ENCODE results near the gene CERS4.
"Not testable (repeated sequence)": the region's sequence is repeated elsewhere in the genome, so short reads cannot be mapped to it uniquely, and the experiment has no call there.

The CERS4 gene

DNA sequence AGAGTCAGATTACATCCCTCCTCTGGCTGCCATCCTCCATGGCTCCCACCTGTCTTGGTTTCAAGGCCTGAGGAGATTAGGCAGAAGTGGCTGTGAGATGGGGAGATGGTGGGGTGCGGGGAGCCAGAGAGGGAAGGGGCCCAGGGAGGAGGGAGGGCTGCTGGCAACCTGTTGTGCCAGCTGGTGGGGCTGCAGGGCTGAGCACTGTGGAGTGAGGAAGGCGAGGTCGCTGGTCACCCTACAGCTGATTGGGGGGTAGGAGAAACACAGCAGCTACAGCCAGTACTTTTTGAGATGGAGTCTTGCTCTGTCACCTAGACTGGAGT, 50.7 kb downstream of the CERS4 start:
- Histone ChIP-seq H3K4me2 (ENCODE audit: low read length) (no peak overlapping the region), H3K4me1 (ENCODE audit: control insufficient read depth in 1 of 2, insufficient read depth in 2 of 2, low read length in 2 of 2) (no peaks in the 10 kb centered on the region), H3K18ac (ENCODE audit: low read length) (no peak overlapping the region), H3K14ac (ENCODE audit: low read length) (no peak overlapping the region), H3K36me3 (ENCODE audit: control insufficient read depth in 1 of 2, insufficient read depth in 2 of 2, low read length in 2 of 2) (peaks cover 3 to 7% of the 10 kb centered on the region in 2 experiments), H2AK5ac (ENCODE audit: low read length) (no peak overlapping the region), H2BK5ac (ENCODE audit: low read depth, low read length, poor library complexity) (no peak overlapping the region), H3K27me3 (ENCODE audit: insufficient read depth, low read length) (no peaks in the 10 kb centered on the region), H3K79me1 (ENCODE audit: low read length) (no peaks in the 10 kb centered on the region), H3K4me3 (ENCODE audit: low read depth, low read length) (no peak overlapping the region), H3K4ac (ENCODE audit: low read depth, low read length) (no peak overlapping the region), H3K9ac (ENCODE audit: low read length) (no peak overlapping the region), H2BK12ac (ENCODE audit: low read length) (no peak overlapping the region), H4K8ac (ENCODE audit: low read depth, low read length) (no peak overlapping the region), H2BK120ac (ENCODE audit: insufficient read depth, low read length, poor library complexity) (no peak overlapping the region), H4K12ac (ENCODE audit: low read depth, low read length) (no peak overlapping the region), H3K27ac (ENCODE audit: low read depth, low read length) (no peak overlapping the region), H2AFZ (ENCODE audit: insufficient read depth, low read length, poor library complexity) (no peak overlapping the region), H3K9me3 (ENCODE audit: insufficient read depth, low read depth, low read length) (no peaks in the 10 kb centered on the region), H3K79me2 (ENCODE audit: control insufficient read depth, insufficient read depth, low read length, poor library complexity) (no peaks in the 10 kb centered on the region), H3K23ac (ENCODE audit: low read length) (no peak overlapping the region), H4K91ac (ENCODE audit: low read depth, low read length) (no peak overlapping the region)
- WGBS (ENCODE audit: extremely low coverage, insufficient coverage, insufficient read length), result no CpG with 5 or more reads among the region's 3 CpGs
- DNase-seq, result no peak

DNA sequence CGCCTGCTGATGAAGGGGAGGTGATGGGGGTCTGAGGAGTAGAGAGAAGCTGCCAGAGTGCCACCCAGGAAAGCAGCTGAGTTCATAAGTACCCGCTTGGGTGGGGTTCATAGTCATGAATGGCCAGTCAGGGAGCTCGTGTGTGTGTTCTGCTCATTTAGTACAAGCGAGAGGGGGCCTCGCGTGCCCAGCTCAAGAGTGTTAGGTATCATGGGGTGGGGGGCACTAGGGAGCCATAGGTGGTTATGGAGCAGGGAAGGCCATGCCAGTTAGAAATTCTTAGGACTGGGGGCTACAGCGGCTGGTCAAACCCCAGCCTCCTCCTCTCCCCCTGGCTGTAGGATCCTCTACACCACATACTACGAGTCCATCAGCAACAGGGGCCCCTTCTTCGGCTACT, 52.2 kb downstream of the CERS4 start:
- Histone ChIP-seq H4K91ac (ENCODE audit: low read depth, low read length) (no peak overlapping the region), H3K27ac (ENCODE audit: low read depth, low read length) (no peak overlapping the region), H3K27me3 (ENCODE audit: insufficient read depth, low read length) (no peaks in the 10 kb centered on the region), H2BK120ac (ENCODE audit: insufficient read depth, low read length, poor library complexity) (no peak overlapping the region), H2BK12ac (ENCODE audit: low read length) (no peak overlapping the region), H2AFZ (ENCODE audit: insufficient read depth, low read length, poor library complexity) (no peak overlapping the region), H4K12ac (ENCODE audit: low read depth, low read length) (no peak overlapping the region), H3K36me3 (ENCODE audit: control insufficient read depth in 1 of 2, insufficient read depth in 2 of 2, low read length in 2 of 2) (peaks cover 2% of the 10 kb centered on the region in 2 experiments), H3K14ac (ENCODE audit: low read length) (no peak overlapping the region), H3K18ac (ENCODE audit: low read length) (no peak overlapping the region), H2BK5ac (ENCODE audit: low read depth, low read length, poor library complexity) (no peak overlapping the region), H3K4ac (ENCODE audit: low read depth, low read length) (no peak overlapping the region), H3K79me1 (ENCODE audit: low read length) (no peaks in the 10 kb centered on the region), H3K23ac (ENCODE audit: low read length) (no peak overlapping the region), H3K4me3 (ENCODE audit: low read depth, low read length) (no peak overlapping the region), H3K9ac (ENCODE audit: low read length) (no peak overlapping the region), H3K79me2 (ENCODE audit: control insufficient read depth, insufficient read depth, low read length, poor library complexity) (no peaks in the 10 kb centered on the region), H2AK5ac (ENCODE audit: low read length) (no peak overlapping the region), H4K8ac (ENCODE audit: low read depth, low read length) (no peak overlapping the region), H3K4me2 (ENCODE audit: low read length) (no peak overlapping the region), H3K4me1 (ENCODE audit: control insufficient read depth in 1 of 2, insufficient read depth in 2 of 2, low read length in 2 of 2) (no peaks in the 10 kb centered on the region), H3K9me3 (ENCODE audit: insufficient read depth, low read depth, low read length) (no peaks in the 10 kb centered on the region)
- no peak for DNase-seq
- WGBS (ENCODE audit: extremely low coverage, insufficient coverage, insufficient read length), result no CpG with 5 or more reads among the region's 9 CpGs

DNA sequence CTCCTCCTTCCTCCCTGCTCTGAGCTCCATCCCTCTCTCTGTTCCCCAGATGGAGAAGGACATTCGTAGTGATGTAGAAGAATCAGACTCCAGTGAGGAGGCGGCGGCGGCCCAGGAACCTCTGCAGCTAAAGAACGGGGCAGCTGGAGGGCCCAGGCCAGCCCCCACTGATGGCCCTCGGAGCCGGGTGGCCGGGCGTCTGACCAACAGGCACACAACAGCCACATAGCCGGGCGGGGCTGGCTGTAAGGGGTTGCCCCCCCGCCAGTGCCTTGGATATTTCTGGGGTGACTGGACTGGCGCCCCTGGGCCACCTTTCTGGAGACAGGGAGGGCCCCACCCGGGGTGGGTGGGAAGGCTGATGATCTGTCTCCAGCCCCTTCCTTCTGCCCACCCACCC, 52.7 kb downstream of the CERS4 start:
- Histone ChIP-seq H2AFZ (ENCODE audit: insufficient read depth, low read length, poor library complexity) (no peak overlapping the region), H2BK120ac (ENCODE audit: insufficient read depth, low read length, poor library complexity) (no peak overlapping the region), H3K27ac (ENCODE audit: low read depth, low read length) (no peak overlapping the region), H3K9me3 (ENCODE audit: insufficient read depth, low read depth, low read length) (no peaks in the 10 kb centered on the region), H4K8ac (ENCODE audit: low read depth, low read length) (no peak overlapping the region), H2BK5ac (ENCODE audit: low read depth, low read length, poor library complexity) (no peak overlapping the region), H3K36me3 (ENCODE audit: control insufficient read depth in 1 of 2, insufficient read depth in 2 of 2, low read length in 2 of 2) (no peaks in the 10 kb centered on the region), H2AK5ac (ENCODE audit: low read length) (no peak overlapping the region), H3K14ac (ENCODE audit: low read length) (no peak overlapping the region), H3K9ac (ENCODE audit: low read length) (no peak overlapping the region), H2BK12ac (ENCODE audit: low read length) (no peak overlapping the region), H4K12ac (ENCODE audit: low read depth, low read length) (no peak overlapping the region), H3K4ac (ENCODE audit: low read depth, low read length) (no peak overlapping the region), H3K4me3 (ENCODE audit: low read depth, low read length) (no peak overlapping the region), H3K4me2 (ENCODE audit: low read length) (no peak overlapping the region), H3K18ac (ENCODE audit: low read length) (no peak overlapping the region), H3K4me1 (ENCODE audit: control insufficient read depth in 1 of 2, insufficient read depth in 2 of 2, low read length in 2 of 2) (no peaks in the 10 kb centered on the region), H4K91ac (ENCODE audit: low read depth, low read length) (no peak overlapping the region), H3K23ac (ENCODE audit: low read length) (no peak overlapping the region), H3K79me1 (ENCODE audit: low read length) (no peaks in the 10 kb centered on the region), H3K27me3 (ENCODE audit: insufficient read depth, low read length) (no peaks in the 10 kb centered on the region), H3K79me2 (ENCODE audit: control insufficient read depth, insufficient read depth, low read length, poor library complexity) (no peaks in the 10 kb centered on the region)
- WGBS (ENCODE audit: extremely low coverage, insufficient coverage, insufficient read length), result no CpG with 5 or more reads among the region's 14 CpGs
- DNase-seq, result no peak

DNA sequence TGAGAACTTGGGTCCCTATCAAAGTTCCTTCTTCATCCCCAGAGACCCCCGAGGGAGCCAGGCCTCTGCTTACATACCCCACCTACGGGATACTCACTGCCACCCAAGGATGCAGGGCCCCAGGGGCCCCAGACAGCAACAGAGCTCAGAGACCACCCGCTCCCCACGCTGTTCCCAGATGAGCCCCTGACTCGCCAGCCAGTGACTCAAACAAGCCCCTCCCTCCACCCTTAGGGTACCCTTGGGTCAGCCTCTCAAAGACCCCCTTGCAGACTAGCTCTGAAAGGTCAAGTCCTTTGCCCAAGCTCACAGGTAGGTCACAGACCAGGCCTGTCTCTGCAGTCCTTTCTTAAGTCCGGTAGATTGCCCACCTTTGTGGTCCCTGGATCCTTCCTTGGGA, 53.3 kb downstream of the CERS4 start:
- H3K9ac ChIP-seq (ENCODE audit: low read length), result no peak overlapping the region
- H3K9me3 ChIP-seq (ENCODE audit: insufficient read depth, low read depth, low read length), result no peaks in the 10 kb centered on the region
- H3K4ac ChIP-seq (ENCODE audit: low read depth, low read length), result no peak overlapping the region
- H4K12ac ChIP-seq (ENCODE audit: low read depth, low read length), result no peak overlapping the region
- no peak overlapping the region for H3K4me3 ChIP-seq (ENCODE audit: low read depth, low read length)
- no peak overlapping the region for H3K23ac ChIP-seq (ENCODE audit: low read length)
- no peak overlapping the region for H3K18ac ChIP-seq (ENCODE audit: low read length)
- H3K27ac ChIP-seq (ENCODE audit: low read depth, low read length), result no peak overlapping the region
- H2BK12ac ChIP-seq (ENCODE audit: low read length), result no peak overlapping the region
- H3K27me3 ChIP-seq (ENCODE audit: insufficient read depth, low read length), result no peaks in the 10 kb centered on the region
- no peak overlapping the region for H3K14ac ChIP-seq (ENCODE audit: low read length)
- H3K79me1 ChIP-seq (ENCODE audit: low read length), result no peaks in the 10 kb centered on the region
- no peaks in the 10 kb centered on the region for H3K4me1 ChIP-seq (ENCODE audit: control insufficient read depth in 1 of 2, insufficient read depth in 2 of 2, low read length in 2 of 2)
- no peak overlapping the region for H2BK5ac ChIP-seq (ENCODE audit: low read depth, low read length, poor library complexity)
- H3K4me2 ChIP-seq (ENCODE audit: low read length), result no peak overlapping the region
- no peak overlapping the region for H4K91ac ChIP-seq (ENCODE audit: low read depth, low read length)
- H2BK120ac ChIP-seq (ENCODE audit: insufficient read depth, low read length, poor library complexity), result no peak overlapping the region
- no peak overlapping the region for H2AFZ ChIP-seq (ENCODE audit: insufficient read depth, low read length, poor library complexity)
- no peak overlapping the region for H4K8ac ChIP-seq (ENCODE audit: low read depth, low read length)
- WGBS (ENCODE audit: extremely low coverage, insufficient coverage, insufficient read length), result no CpG with 5 or more reads among the region's 6 CpGs
- DNase-seq, result no peak
- H3K79me2 ChIP-seq (ENCODE audit: control insufficient read depth, insufficient read depth, low read length, poor library complexity), result no peaks in the 10 kb centered on the region
- H2AK5ac ChIP-seq (ENCODE audit: low read length), result no peak overlapping the region
- no peaks in the 10 kb centered on the region for H3K36me3 ChIP-seq (ENCODE audit: control insufficient read depth in 1 of 2, insufficient read depth in 2 of 2, low read length in 2 of 2)

DNA sequence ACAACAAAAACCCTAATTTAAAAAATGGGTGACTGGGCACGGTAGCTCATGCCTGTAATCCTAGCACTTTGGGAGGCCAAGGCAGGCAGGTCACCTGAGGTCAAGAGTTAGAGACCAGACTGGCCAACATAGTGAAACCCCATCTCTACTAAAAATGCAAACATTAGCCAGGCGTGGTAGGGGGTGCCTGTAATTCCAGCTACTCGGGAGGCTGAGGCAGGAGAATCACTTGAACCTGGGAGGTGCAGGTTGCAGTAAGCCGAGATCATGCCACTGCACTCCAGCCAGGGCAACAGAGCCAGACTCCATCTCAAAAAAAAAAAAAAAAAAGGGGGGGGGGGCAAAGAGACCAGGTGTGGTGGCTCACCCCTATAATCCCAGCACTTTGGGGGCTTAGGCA, 55.1 kb downstream of the CERS4 start:
- H3K23ac ChIP-seq (ENCODE audit: low read length); H3K27ac ChIP-seq (ENCODE audit: low read depth, low read length); H3K4me2 ChIP-seq (ENCODE audit: low read length); H4K12ac ChIP-seq (ENCODE audit: low read depth, low read length); H2BK5ac ChIP-seq (ENCODE audit: low read depth, low read length, poor library complexity); DNase-seq; H2BK120ac ChIP-seq (ENCODE audit: insufficient read depth, low read length, poor library complexity); H3K14ac ChIP-seq (ENCODE audit: low read length); H3K4me3 ChIP-seq (ENCODE audit: low read depth, low read length); H2BK12ac ChIP-seq (ENCODE audit: low read length); H2AK5ac ChIP-seq (ENCODE audit: low read length); H3K18ac ChIP-seq (ENCODE audit: low read length); H3K27me3 ChIP-seq (ENCODE audit: insufficient read depth, low read length); H3K79me2 ChIP-seq (ENCODE audit: control insufficient read depth, insufficient read depth, low read length, poor library complexity); H3K79me1 ChIP-seq (ENCODE audit: low read length); H2AFZ ChIP-seq (ENCODE audit: insufficient read depth, low read length, poor library complexity); H4K8ac ChIP-seq (ENCODE audit: low read depth, low read length); H3K9me3 ChIP-seq (ENCODE audit: insufficient read depth, low read depth, low read length); H3K4ac ChIP-seq (ENCODE audit: low read depth, low read length); H4K91ac ChIP-seq (ENCODE audit: low read depth, low read length); H3K4me1 ChIP-seq (ENCODE audit: control insufficient read depth in 1 of 2, insufficient read depth in 2 of 2, low read length in 2 of 2); H3K9ac ChIP-seq (ENCODE audit: low read length); H3K36me3 ChIP-seq (ENCODE audit: control insufficient read depth in 1 of 2, insufficient read depth in 2 of 2, low read length in 2 of 2): not testable (repeated sequence)
- no CpG with 5 or more reads among the region's 4 CpGs for WGBS (ENCODE audit: extremely low coverage, insufficient coverage, insufficient read length)

Data from trophoblast cell (in vitro differentiated cells and primary cell).